NCI-H510A (cell line): Measurements from ENCODE around the gene ZCCHC17.
"Not testable (repeated sequence)": the region's sequence is repeated elsewhere in the genome, so short reads cannot be mapped to it uniquely, and the experiment has no call there.

Experiments used
- DNase-seq: peaks from one replicate; lab custom pipeline; 2025; lab: John Stamatoyannopoulos, UW

Gene ZCCHC17

GRCh38 chr1:31370565-31370964, 73.7 kb downstream of the ZCCHC17 start:
- DNase-seq, result no peak

DNA sequence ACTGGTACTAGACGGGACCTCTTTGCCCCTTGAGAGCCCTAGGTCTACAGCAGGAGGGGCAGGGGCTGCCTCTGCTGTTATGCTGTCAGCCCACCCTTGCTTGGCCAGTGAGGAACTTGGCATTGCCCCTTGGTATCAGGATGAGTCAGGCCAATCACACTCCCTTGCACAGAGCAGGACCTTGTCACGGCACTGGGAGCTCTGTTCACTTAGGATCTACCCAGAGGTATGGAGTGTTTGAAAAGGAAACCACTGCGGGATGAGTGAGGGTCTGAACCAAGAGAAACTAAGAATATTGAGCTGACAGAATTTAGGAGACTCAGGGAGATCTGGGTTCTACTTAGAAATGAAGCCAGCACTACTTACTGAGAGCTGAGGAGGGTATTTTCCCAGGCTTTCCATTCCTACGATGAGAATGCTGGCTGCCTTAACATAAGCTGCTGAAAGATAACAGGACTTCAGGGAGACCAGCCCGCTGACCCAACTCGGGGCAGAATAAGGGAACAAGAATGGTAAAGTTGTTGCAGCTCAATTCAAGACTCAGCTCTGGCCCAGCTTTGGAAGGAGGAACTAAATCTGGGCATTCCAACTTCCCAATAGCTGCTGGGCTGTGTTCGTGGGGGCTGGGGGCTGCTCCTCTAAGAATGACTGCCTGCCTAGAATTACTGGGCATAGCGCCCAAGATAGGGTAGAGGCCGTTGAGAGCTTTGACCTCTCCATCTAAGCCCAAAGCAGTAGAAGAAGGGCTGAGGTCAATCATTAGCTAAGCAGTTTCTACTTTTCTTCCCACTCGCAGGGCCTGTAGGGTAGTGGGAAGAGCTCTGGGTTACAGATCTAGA, 74.5 kb downstream of the ZCCHC17 start:
- DNase-seq, result no peak

- no peak for DNase-seq
Measured at GRCh38 chr1:31372051-31372450, 75.2 kb downstream of the ZCCHC17 start.

GRCh38 chr1:31372751-31373055, 75.9 kb downstream of the ZCCHC17 start:
- no peak for DNase-seq

- no peak for DNase-seq
Measured at GRCh38 chr1:31373056-31373896, 76.4 kb downstream of the ZCCHC17 start, which contains the start of gene FABP3. TSS of gene FABP3 (minus strand) at chr1:31373076. CDS start at chr1:31373014, 62 bp downstream.

GRCh38 chr1:31373897-31374486, 77.2 kb downstream of the ZCCHC17 start:
- DNase-seq, result no peak

DNA sequence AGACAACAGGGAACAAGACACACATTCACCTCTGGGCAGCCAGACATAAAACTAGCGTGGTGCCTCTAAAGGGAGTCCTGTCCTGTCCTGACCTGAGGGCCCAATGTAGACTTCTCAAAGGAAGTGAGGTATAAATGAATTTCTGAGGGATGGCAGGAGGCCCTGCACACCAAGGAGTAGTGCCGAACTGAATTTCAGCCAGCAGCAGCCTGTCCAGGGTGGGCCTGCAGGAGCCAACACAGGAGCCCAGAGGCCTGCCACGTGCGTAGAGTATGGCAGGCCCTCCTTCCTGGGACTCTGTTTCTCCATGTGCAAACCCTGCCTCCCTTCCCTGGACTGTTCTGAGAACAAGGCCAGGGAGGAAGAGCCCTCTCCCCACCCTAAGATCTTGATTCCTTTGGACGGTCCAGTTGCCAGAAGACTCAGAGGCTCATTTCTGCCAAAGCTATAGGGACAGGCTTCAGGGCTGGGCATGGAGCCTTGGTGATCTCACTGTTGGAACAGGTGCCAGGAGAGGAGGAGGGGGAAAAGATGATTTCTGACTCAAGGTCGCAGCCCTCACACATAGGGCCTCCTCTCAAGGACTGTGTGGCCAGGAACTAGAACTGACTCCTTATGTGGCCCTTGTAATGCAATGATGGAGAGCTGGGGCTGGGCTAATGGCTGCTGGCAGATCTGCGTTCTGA, 77.8 kb downstream of the ZCCHC17 start:
- DNase-seq, result no peak

DNA sequence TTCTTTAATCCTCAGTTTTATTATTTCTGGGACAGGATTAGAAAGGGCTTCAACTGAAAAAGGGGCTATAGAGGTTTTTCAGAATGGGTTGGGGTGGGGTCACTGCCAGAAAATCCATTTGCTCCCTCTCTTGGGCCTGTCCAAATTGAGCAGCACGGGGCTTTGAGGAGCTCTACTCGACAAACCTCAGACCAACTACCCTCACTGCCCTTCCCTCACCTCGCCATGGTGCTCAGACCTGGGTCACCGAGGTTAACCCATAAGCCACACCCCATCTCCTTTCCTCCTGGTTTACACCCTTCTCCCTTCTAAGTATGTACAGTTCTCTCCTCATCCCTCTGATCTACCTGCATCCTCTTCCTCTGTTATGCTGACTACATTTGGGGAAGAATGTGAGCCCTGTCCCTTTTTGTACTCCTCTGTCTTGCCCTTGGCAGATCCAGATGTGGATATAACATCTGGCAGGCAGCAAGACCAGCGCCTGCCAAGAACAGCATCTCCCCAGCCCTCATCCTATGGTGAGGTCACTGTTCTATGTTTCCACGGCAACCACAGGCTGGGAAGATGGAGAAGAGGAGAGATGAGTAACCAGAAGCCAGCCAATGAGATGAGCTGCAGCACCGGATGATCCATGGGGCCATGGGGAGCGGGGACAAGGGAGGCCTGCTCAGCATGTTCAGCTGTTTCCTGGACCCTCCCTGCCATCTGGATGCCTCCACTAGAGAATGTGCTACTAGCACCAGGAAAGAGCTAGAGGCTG, 79.7 kb downstream of the ZCCHC17 start:
- DNase-seq, result no peak

- DNase-seq, result no peak
Measured at GRCh38 chr1:31377364-31377863, 80.6 kb downstream of the ZCCHC17 start.

- no peak for DNase-seq
Measured at GRCh38 chr1:31378001-31378400, 81.2 kb downstream of the ZCCHC17 start.

- DNase-seq, result no peak
Measured at GRCh38 chr1:31380181-31380580, 83.3 kb downstream of the ZCCHC17 start.

DNA sequence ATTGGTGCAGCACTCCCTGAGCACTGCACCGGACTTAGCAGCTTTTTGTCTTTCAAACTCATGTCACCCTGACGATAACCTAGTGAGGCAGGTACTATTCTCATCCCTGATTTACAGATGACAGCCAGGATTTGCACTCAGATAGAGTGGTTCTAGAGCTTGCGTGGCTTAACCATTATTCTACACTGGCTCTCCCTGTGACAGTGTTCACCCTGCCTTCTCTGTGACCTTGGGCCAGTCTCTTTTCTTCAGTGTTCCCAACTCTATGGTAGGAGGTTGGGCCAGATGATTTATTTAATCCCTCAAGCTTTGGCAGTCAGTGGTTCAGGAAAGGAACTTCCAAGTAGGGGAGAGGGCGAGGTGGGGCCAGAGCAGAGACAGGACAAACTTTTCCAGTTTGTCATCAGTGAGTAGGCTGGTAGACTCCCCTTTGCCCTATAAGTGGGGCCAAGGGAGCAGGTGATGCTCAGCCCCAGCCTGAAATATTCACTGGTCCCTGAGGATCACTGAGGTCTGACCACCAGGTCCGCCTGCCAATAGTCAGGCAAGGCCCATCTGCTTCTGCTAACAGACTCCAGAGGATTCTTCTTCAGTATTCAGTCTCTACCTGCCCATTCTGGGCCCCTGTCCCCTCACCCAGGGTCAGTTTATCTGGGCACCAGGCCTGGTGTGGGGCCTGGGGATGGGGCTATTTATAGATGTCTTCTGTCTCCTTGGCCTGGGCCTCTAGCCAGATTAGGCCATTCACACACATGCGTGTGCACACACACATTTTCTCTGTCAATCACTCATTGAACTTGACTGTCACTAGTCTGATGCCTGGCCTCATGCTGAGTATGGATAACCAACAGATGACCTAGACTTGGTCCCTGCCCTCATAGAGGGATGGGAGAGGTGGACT, 84.8 kb downstream of the ZCCHC17 start:
- DNase-seq, result no peak

- DNase-seq, result no peak
Measured at GRCh38 chr1:31382379-31382989, 85.7 kb downstream of the ZCCHC17 start.

DNA sequence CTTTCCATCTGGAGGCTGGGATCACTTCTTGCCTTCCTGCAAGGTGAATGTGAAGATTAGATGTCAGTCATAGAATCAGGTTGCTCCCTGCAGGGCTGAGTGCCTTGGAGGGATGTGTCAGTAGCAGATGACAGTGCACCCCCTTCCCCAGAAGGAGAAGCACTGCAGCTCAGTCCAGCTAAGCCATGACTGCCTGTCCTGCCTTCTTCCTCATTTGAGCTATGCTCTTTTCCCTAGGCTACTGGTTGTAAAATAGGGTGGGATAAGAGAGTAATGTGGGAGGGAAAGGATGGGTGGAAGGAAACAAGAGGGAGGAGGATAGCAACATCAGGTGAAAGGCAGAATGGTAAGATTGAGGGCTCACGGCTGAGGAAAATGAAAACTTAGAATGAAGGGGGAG, 87.1 kb downstream of the ZCCHC17 start:
- DNase-seq, result no peak

GRCh38 chr1:31386576-31387243, 89.9 kb downstream of the ZCCHC17 start:
- not testable (repeated sequence) for DNase-seq

GRCh38 chr1:31387612-31388011, 90.8 kb downstream of the ZCCHC17 start:
- DNase-seq, result no peak

DNA sequence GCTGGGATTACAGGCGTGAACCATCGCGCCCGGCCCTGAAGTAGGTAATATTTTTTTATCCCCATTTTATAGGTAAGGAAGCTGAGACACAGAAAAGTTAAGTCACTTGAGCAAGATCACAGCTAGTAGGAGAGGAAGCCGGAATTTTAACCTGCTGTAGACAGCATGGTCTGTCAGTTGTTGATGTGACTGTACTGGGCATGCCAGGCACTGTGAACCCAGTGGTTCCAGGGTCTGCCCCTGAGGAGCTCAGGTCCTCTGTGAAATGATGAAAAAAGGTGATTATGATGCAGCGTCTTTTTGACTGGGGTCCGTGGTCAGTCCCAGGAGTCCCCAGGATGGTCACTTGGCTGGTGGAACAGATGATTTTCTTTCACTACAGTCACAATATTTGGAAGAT, 92.8 kb downstream of the ZCCHC17 start:
- no peak for DNase-seq

GRCh38 chr1:31390071-31390470, 93.2 kb downstream of the ZCCHC17 start:
- DNase-seq, result no peak

DNA sequence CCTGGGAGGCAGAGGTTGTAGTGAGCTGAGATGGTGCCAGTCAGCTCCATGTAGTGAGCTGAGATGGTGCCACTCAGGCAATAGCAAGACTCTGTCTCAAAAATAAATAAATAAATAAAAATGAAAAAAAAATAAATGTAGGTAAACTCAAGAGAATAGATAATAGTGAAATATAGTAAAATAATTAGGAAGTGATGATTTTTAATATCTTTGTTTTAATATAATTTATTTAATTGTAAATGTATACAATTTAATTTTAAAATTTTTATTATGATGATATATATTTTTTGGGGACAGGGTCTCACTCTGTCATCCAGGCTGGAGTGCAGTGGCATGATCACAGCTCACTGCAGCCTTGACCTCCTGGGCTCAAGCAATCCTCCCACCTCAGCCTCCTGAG, 96.6 kb downstream of the ZCCHC17 start:
- DNase-seq, result no peak
